H1 (cell line): ENCODE data around the gene HSDL2. TPM values are rescaled to one million over a fixed set of nuclear protein-coding genes. Genes with fewer than 3 reads are reported as not detected.

Source experiments
- CTCF ChIA-PET: fragments of 300-600 bp; sonication (Branson Sonifier 250); formaldehyde crosslinking; loops from one replicate; lab custom pipeline; 2021; ENCODE audit not compliant: partially characterized antibody; lab: Charles Lee
- POLR2A ChIA-PET: fragments of 300-600 bp; sonication (Branson Sonifier 250); formaldehyde crosslinking; loops from one replicate; lab custom pipeline; 2021; ENCODE audit warnings: inconsistent platforms; ENCODE audit not compliant: partially characterized antibody; lab: Charles Lee
- DNase-seq, 2 experiments: peaks; one replicate each; pipeline versions ENCODE4 v3.0.0 to v3.0.0-alpha.2; 2010 to 2022; ENCODE audit warnings: low spot score in 2 of 2, low read depth in 1 of 2, mixed read lengths in 1 of 2
- FAIRE-seq: peaks from 2 replicates; lab custom pipeline; 2011; peaks lifted over from hg19 to GRCh38; lab: Jason Lieb, UNC
- H2AFZ ChIP-seq: 2 replicates; pipeline ENCODE4 v1.8.1; 2012; ENCODE audit warnings: low read length, inconsistent platforms
- H2AK5ac ChIP-seq: 2 replicates; pipeline ENCODE4 v1.6.1; 2013; ENCODE audit warnings: low read depth, low read length
- H2BK120ac ChIP-seq: replicated peaks from 2 replicates; pipeline ENCODE3; 2013; ENCODE audit warnings: low read depth, low read length, inconsistent platforms
- H2BK12ac ChIP-seq: 2 replicates; pipeline ENCODE4 v1.6.1; 2013; ENCODE audit warnings: low read depth, low read length
- H2BK15ac ChIP-seq: 2 replicates; pipeline ENCODE4 v1.6.1; 2013; ENCODE audit warnings: low read length
- H2BK20ac ChIP-seq: 2 replicates; pipeline ENCODE4 v1.6.1; 2013; ENCODE audit warnings: low read length
- H2BK5ac ChIP-seq: 2 replicates; pipeline ENCODE4 v1.6.1; 2013; ENCODE audit warnings: low read depth, low read length
- H3K14ac ChIP-seq: 2 replicates; pipeline ENCODE4 v1.6.1; 2013; ENCODE audit warnings: inconsistent platforms; ENCODE audit not compliant: insufficient read length
- H3K18ac ChIP-seq: 2 replicates; pipeline ENCODE4 v1.6.1; 2013; ENCODE audit warnings: low read length; ENCODE audit errors: extremely low read depth
- H3K23ac ChIP-seq: 2 replicates; pipeline ENCODE4 v1.6.1; 2013; ENCODE audit warnings: inconsistent platforms; ENCODE audit not compliant: insufficient read length
- H3K23me2 ChIP-seq: 2 replicates; pipeline ENCODE4 v1.6.1; 2013; ENCODE audit warnings: low read depth, low read length
- H3K27ac ChIP-seq: 2 replicates; pipeline ENCODE4 v1.6.1; 2011; ENCODE audit warnings: low read depth, low read length, inconsistent platforms
- H3K27me3 ChIP-seq, 4 experiments: replicated peaks in 1 of 4; 1 replicate in 1 of 4; 2 replicates in 3 of 4; pipeline versions ENCODE4 v1.6.1 to v1.8.1; 2011 to 2013; ENCODE audit warnings: low read length in 3 of 4, mild to moderate bottlenecking in 3 of 4, inconsistent platforms in 2 of 4, mixed read lengths in 2 of 4, moderate library complexity in 1 of 4; ENCODE audit not compliant: control insufficient read depth in 3 of 4, insufficient read depth in 3 of 4; ENCODE audit errors: extremely low read depth in 1 of 4
- H3K36me3 ChIP-seq, 4 experiments: 2 replicates each; pipeline versions ENCODE4 v1.6.1 to v1.8.1; 2011 to 2013; ENCODE audit warnings: mild to moderate bottlenecking in 4 of 4, low read length in 3 of 4, moderate library complexity in 2 of 4, control low read depth in 1 of 4, inconsistent platforms in 1 of 4; ENCODE audit not compliant: insufficient read depth in 4 of 4, control insufficient read depth in 2 of 4
- H3K4ac ChIP-seq: replicated peaks from 2 replicates; pipeline ENCODE3; 2013; ENCODE audit warnings: low read length, low read depth, mixed read lengths, inconsistent platforms; ENCODE audit not compliant: insufficient read length
- H3K4me1 ChIP-seq, 4 experiments: replicated peaks in 1 of 4; 1 replicate in 1 of 4; 2 replicates in 3 of 4; pipeline versions ENCODE4 v1.6.1 to v1.8.1; 2011 to 2013; ENCODE audit warnings: low read length in 3 of 4, inconsistent platforms in 2 of 4, mixed read lengths in 1 of 4; ENCODE audit not compliant: insufficient read depth in 4 of 4, control insufficient read depth in 3 of 4
- H3K4me2 ChIP-seq, 2 experiments: 2 replicates each; pipeline versions ENCODE4 v1.6.1 to v1.8.1; 2011 to 2013; ENCODE audit warnings: low read depth in 2 of 2, low read length in 2 of 2, control low read depth in 1 of 2, inconsistent platforms in 1 of 2, mild to moderate bottlenecking in 1 of 2; ENCODE audit not compliant: insufficient read depth in 1 of 2
- H3K4me3 ChIP-seq, 4 experiments: fragments of 200-600, 300-600 bp in 1 of 4; sonication (generic), shearing (Covaris generic), sonication (Bioruptor Twin) in 1 of 4; 2 replicates each; pipeline versions ENCODE4 v1.5.1 to v1.8.1; 2011 to 2016; ENCODE audit warnings: low read length in 4 of 4, low read depth in 3 of 4, control low read depth in 2 of 4, inconsistent platforms in 2 of 4, mild to moderate bottlenecking in 2 of 4, mixed read lengths in 1 of 4, moderate library complexity in 1 of 4; ENCODE audit not compliant: insufficient read depth in 2 of 4; ENCODE audit errors: extremely low read depth in 1 of 4
- H3K56ac ChIP-seq: replicated peaks from 2 replicates; pipeline ENCODE3; 2013; ENCODE audit warnings: low read depth, mild to moderate bottlenecking, mixed read lengths, low read length, inconsistent platforms; ENCODE audit not compliant: insufficient read length
- H3K79me1 ChIP-seq: 2 replicates; pipeline ENCODE4 v1.6.1; 2013; ENCODE audit warnings: low read depth, low read length, control low read depth
- H3K79me2 ChIP-seq, 2 experiments: 2 replicates each; pipeline versions ENCODE4 v1.6.1 to v1.8.1; 2012 to 2013; ENCODE audit warnings: low read length in 2 of 2, mild to moderate bottlenecking in 2 of 2, inconsistent platforms in 1 of 2; ENCODE audit not compliant: insufficient read depth in 2 of 2, control insufficient read depth in 1 of 2
- H3K9ac ChIP-seq, 4 experiments: replicated peaks in 1 of 4; 1 replicate in 1 of 4; 2 replicates in 3 of 4; pipeline versions ENCODE4 v1.6.1 to v1.8.1; 2011 to 2013; ENCODE audit warnings: low read depth in 3 of 4, low read length in 3 of 4, control low read depth in 2 of 4, mild to moderate bottlenecking in 2 of 4, moderate library complexity in 2 of 4, inconsistent platforms in 1 of 4; ENCODE audit errors: extremely low read depth in 1 of 4
- H3K9me3 ChIP-seq, 2 experiments: 2 replicates each; pipeline versions ENCODE4 v1.6.1 to v1.8.1; 2012 to 2013; ENCODE audit warnings: mild to moderate bottlenecking in 2 of 2, moderate library complexity in 2 of 2, control low read depth in 1 of 2, inconsistent platforms in 1 of 2, low read depth in 1 of 2, low read length in 1 of 2, mixed read lengths in 1 of 2; ENCODE audit not compliant: insufficient read depth in 2 of 2
- H4K20me1 ChIP-seq, 2 experiments: replicated peaks in 1 of 2; 2 replicates each; pipeline versions ENCODE3 to v1.8.1; 2011 to 2013; ENCODE audit warnings: inconsistent platforms in 2 of 2, low read length in 2 of 2, mild to moderate bottlenecking in 1 of 2; ENCODE audit not compliant: insufficient read depth in 2 of 2, control insufficient read depth in 1 of 2
- H4K5ac ChIP-seq: 2 replicates; pipeline ENCODE4 v1.6.1; 2013; ENCODE audit warnings: low read length, low read depth, mixed read lengths, inconsistent platforms; ENCODE audit not compliant: insufficient read length
- H4K8ac ChIP-seq: 2 replicates; pipeline ENCODE4 v1.8.0; 2013; ENCODE audit warnings: mild to moderate bottlenecking, moderate library complexity, low read length, inconsistent platforms; ENCODE audit not compliant: insufficient read depth; ENCODE audit errors: extremely low read depth
- H4K91ac ChIP-seq: replicated peaks from 2 replicates; pipeline ENCODE3; 2013; ENCODE audit warnings: low read length, mixed read lengths, inconsistent platforms; ENCODE audit not compliant: insufficient read length
- KDM5A ChIP-seq: fragments of 200-600 bp; IDR thresholded peaks from 2 replicates; pipeline ENCODE4 v1.7.1; 2012; ENCODE audit warnings: mild to moderate bottlenecking, low read length, inconsistent platforms, mixed read lengths
- SIRT6 ChIP-seq: IDR thresholded peaks from one replicate; pipeline ENCODE4 v1.7.1; 2012; ENCODE audit warnings: low read length, inconsistent platforms
- ZNF274 ChIP-seq: IDR thresholded peaks from 2 replicates; pipeline ENCODE4 v1.7.0; 2012; ENCODE audit warnings: low read length, borderline replicate concordance; ENCODE audit errors: extremely low read depth
- WGBS, 2 experiments: shearing (Covaris generic) in 1 of 2; methylation state at CpG; one replicate each; pipeline versions ENCODE4 v1.1.6 to v1.1.7; 2013 to 2015; ENCODE audit warnings: low lambda C conversion rate in 2 of 2, mixed read lengths in 2 of 2, inconsistent platforms in 1 of 2, low coverage in 1 of 2, missing lambda C conversion rate in 1 of 2; ENCODE audit not compliant: insufficient replicate concordance in 2 of 2, insufficient coverage in 1 of 2, insufficient read length in 1 of 2; ENCODE audit errors: extremely low coverage in 1 of 2, missing lambda C conversion rate in 1 of 2; 5-methylcytosine and 5-hydroxymethylcytosine counted together
- polyA plus RNA-seq, 7 experiments: library from polyadenylated mRNA; depleted of rRNA in 3 of 7; stranded (reverse) in 5 of 7; unstranded in 2 of 7; fragments of >200 nt in 5 of 7; fragments of 200-250 nt in 2 of 7; gene quantifications; 1 replicate in 5 of 7; 2 replicates in 1 of 7; 4 replicates in 1 of 7; pipeline versions ENCODE4 v1.2.1 to v1.2.3, GENCODE V29; 2011 to 2013; ENCODE audit warnings: missing spikeins in 2 of 7, mixed read lengths in 2 of 7
- total RNA-seq: library from RNA; stranded (reverse); fragmentation: NEBNext Ultra II Directional; extraction: Animal tissue kit (Norgen Biotek cat#: 25700); gene quantifications from 2 replicates; pipeline ENCODE4 v1.2.1, GENCODE V29; 2021

The HSDL2 gene
- total and polyA plus RNA-seq, 2 of the 8 experiments (the other 6 are each of a cell fraction or from before 2014, with no cell fraction given): 6.6 to 15.4 TPM

GRCh38 chr9:112473986-112474385 is 94.1 kb downstream of the HSDL2 start:
- Histone ChIP-seq H3K56ac (no peak overlapping the region), H2AFZ (no peak overlapping the region), H2BK12ac (no peak overlapping the region), H4K8ac (no peak overlapping the region), H3K14ac (no peak overlapping the region), H2AK5ac (no peak overlapping the region), H3K4me1 (peaks cover 0 to 6% (median 0%) of the 10 kb centered on the region in 4 experiments; a peak in 2 of 7 replicates), H2BK5ac (no peak overlapping the region), H3K18ac (no peak overlapping the region), H2BK20ac (no peak overlapping the region), H3K27ac (no peak overlapping the region), H4K5ac (no peak overlapping the region), H3K9me3 (peaks cover 0 to 3% of the 10 kb centered on the region in 2 experiments; a peak in 1 of 4 replicates), H3K4me2 (no peak overlapping the region), H3K36me3 (no peaks in the 10 kb centered on the region; a peak in 2 of 8 replicates), H3K27me3 (no peaks in the 10 kb centered on the region), H3K23ac (no peak overlapping the region), H4K20me1 (no peaks in the 10 kb centered on the region), H3K79me2 (no peaks in the 10 kb centered on the region), H2BK15ac (no peak overlapping the region), H2BK120ac (no peak overlapping the region), H3K23me2 (peaks cover 2% of the 10 kb centered on the region; the same call in 1 of the 2 replicates), H3K4me3 (no peak overlapping the region), H4K91ac (no peak overlapping the region), H3K4ac (no peak overlapping the region), H3K9ac (no peak overlapping the region), H3K79me1 (no peaks in the 10 kb centered on the region)
- DNase-seq: no peak
- ChIA-PET CTCF (interaction anchor here (0.6 kb wide), 2 partner anchors 24 to 202 kb away, joined by 3 to 4 read pairs; no protein-coding TSS in a partner anchor), POLR2A (interaction anchor here (2.1 kb wide), 1 partner anchor 12 kb away, joined by 9 read pairs; the partner anchor contains the start of gene KIAA1958)
- no peak for FAIRE-seq
- 89% methylated on average over 2 of the region's 2 CpGs; no CpG with 5 or more reads in 1 of the 2 experiments for WGBS, 2 experiments
- TF ChIP-seq ZNF274 (no peak), KDM5A (no peak), SIRT6 (no peak)
